Measurements from ENCODE around the gene IL1RAPL1. TPM values are rescaled to one million over a fixed set of nuclear protein-coding genes. Genes with fewer than 3 reads are reported as not detected.
"Not testable (repeated sequence)": the region's sequence is repeated elsewhere in the genome, so short reads cannot be mapped to it uniquely, and the experiment has no call there.

The IL1RAPL1 gene
- total RNA-seq, 3 donors from 2014 or later = 0.34 to 0.79 TPM; not detected in 1

GRCh38 chrX:29297171-29297800 lies 710.0 kb downstream of the IL1RAPL1 start:
- TF ChIP-seq CTCF (IDR thresholded peaks at IDR 0.05) = no peak
- DNase-seq (no peak), ATAC-seq (no peak)
- Histone ChIP-seq H3K9me3 (no peaks in the 10 kb centered on the region), H3K36me3 (ENCODE audit: low read depth) (no peaks in the 10 kb centered on the region), H3K4me3 (no peak overlapping the region), H3K4me1 (ENCODE audit: low read depth) (no peaks in the 10 kb centered on the region)
- intact Hi-C loops (cut with DNase I, micrococcal nuclease) = no loop called here

GRCh38 chrX:29299684-29300083 lies 712.4 kb downstream of the IL1RAPL1 start:
- intact Hi-C loops (cut with DNase I, micrococcal nuclease) = no loop called here
- H3K4me1 ChIP-seq (ENCODE audit: low read depth) = no peaks in the 10 kb centered on the region
- H3K36me3 ChIP-seq (ENCODE audit: low read depth) = no peaks in the 10 kb centered on the region
- no peak overlapping the region for H3K4me3 ChIP-seq
- no peak for TF ChIP-seq CTCF (IDR thresholded peaks at IDR 0.05)
- ATAC-seq (no peak), DNase-seq (no peak)
- no peaks in the 10 kb centered on the region for H3K9me3 ChIP-seq

GRCh38 chrX:29308726-29309125 lies 721.5 kb downstream of the IL1RAPL1 start:
- Histone ChIP-seq H3K36me3 (ENCODE audit: low read depth) (no peaks in the 10 kb centered on the region), H3K4me1 (ENCODE audit: low read depth) (no peaks in the 10 kb centered on the region), H3K9me3 (no peaks in the 10 kb centered on the region), H3K4me3 (no peak overlapping the region)
- TF ChIP-seq CTCF (IDR thresholded peaks at IDR 0.05) = no peak
- intact Hi-C loops (cut with DNase I, micrococcal nuclease) = no loop called here
- no peak for ATAC-seq
- DNase-seq = no peak

GRCh38 chrX:29315931-29316330 lies 728.7 kb downstream of the IL1RAPL1 start:
- intact Hi-C loops (cut with DNase I, micrococcal nuclease) = no loop called here

GRCh38 chrX:29318012-29318411 lies 730.8 kb downstream of the IL1RAPL1 start:
- H3K4me3 ChIP-seq = no peak overlapping the region
- intact Hi-C loops (cut with DNase I, micrococcal nuclease) = no loop called here
- no peak for TF ChIP-seq CTCF (IDR thresholded peaks at IDR 0.05)
- no peaks in the 10 kb centered on the region for H3K9me3 ChIP-seq
- ATAC-seq = no peak
- H3K4me1 ChIP-seq (ENCODE audit: low read depth) = no peaks in the 10 kb centered on the region
- no peak for DNase-seq
- no peaks in the 10 kb centered on the region for H3K36me3 ChIP-seq (ENCODE audit: low read depth)

More at GRCh38 chrX:29315931-29316330, 728.7 kb downstream of the IL1RAPL1 start:
- H3K4me1 ChIP-seq (ENCODE audit: low read depth) = no peaks in the 10 kb centered on the region
- no peaks in the 10 kb centered on the region for H3K9me3 ChIP-seq
- no peak for DNase-seq
- TF ChIP-seq CTCF (IDR thresholded peaks at IDR 0.05) = no peak
- H3K36me3 ChIP-seq (ENCODE audit: low read depth) = no peaks in the 10 kb centered on the region
- no peak overlapping the region for H3K4me3 ChIP-seq
- ATAC-seq = no peak

GRCh38 chrX:29332429-29332828 lies 745.2 kb downstream of the IL1RAPL1 start:
- DNase-seq; H3K9me3 ChIP-seq; H3K4me3 ChIP-seq; H3K36me3 ChIP-seq (ENCODE audit: low read depth); H3K4me1 ChIP-seq (ENCODE audit: low read depth); intact Hi-C loops (cut with DNase I, micrococcal nuclease); ATAC-seq: not testable (repeated sequence)

GRCh38 chrX:29333091-29333490 lies 745.8 kb downstream of the IL1RAPL1 start:
- H3K36me3 ChIP-seq (ENCODE audit: low read depth); H3K9me3 ChIP-seq; intact Hi-C loops (cut with DNase I, micrococcal nuclease); H3K4me3 ChIP-seq; ATAC-seq; DNase-seq; H3K4me1 ChIP-seq (ENCODE audit: low read depth): not testable (repeated sequence)

Measured in mucosa of descending colon (tissue), 3 donors.